GM18861 (cell line): Measurements from ENCODE around the gene TRIM43B.
"Not testable (repeated sequence)": the region's sequence is repeated elsewhere in the genome, so short reads cannot be mapped to it uniquely, and the experiment has no call there.

Experiments
- ATAC-seq: cut with Tn5 transposase; IDR thresholded peaks from one replicate; pipeline ENCODE4 v1.9.1; 2021; ENCODE audit not compliant: unreplicated experiment

TRIM43B gene

GRCh38 chr2:95434507-95435076 lies 50.0 kb downstream of the TRIM43B start:
- not testable (repeated sequence) for ATAC-seq

DNA sequence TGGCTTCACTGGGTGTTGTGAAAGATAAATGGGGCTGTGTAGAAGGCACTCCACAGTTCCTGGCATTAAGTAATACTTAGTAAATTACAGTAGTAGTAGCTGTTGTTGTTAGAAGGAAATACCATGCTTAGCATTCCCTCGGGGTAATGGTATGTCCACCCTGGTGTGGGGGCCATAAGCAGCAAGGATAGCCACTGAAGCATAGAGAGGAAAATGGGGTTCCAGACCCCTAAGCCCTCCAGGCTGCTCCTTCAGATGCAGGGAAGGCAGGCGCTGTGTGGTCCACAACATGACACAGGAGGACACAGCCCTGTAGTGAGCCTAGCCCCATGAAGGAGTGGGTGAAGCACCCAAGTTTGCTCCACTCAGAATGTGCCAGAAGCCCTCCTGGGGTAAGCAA lies 50.6 kb downstream of the TRIM43B start:
- ATAC-seq: not testable (repeated sequence)

DNA sequence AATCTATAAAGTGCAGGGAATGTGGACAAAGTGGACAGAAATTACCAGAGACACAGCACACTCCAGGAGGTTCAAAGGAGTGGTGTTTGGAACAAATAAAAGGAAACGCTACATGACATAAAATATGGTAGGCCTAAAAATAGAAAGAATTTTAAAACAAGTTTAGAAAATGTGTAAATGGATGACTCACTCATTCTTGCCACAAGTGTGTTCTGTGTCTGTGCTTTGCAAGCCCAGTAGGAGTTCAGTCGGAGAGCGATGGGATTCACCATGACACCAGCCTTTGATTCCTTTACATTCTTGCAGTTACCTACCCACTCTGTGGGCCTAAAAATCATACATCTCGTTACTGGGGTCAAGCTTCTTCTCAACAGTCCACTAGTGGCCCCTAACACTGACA lies 51.2 kb downstream of the TRIM43B start:
- ATAC-seq: not testable (repeated sequence)

GRCh38 chr2:95429748-95430467 lies 54.6 kb downstream of the TRIM43B start:
- not testable (repeated sequence) for ATAC-seq

DNA sequence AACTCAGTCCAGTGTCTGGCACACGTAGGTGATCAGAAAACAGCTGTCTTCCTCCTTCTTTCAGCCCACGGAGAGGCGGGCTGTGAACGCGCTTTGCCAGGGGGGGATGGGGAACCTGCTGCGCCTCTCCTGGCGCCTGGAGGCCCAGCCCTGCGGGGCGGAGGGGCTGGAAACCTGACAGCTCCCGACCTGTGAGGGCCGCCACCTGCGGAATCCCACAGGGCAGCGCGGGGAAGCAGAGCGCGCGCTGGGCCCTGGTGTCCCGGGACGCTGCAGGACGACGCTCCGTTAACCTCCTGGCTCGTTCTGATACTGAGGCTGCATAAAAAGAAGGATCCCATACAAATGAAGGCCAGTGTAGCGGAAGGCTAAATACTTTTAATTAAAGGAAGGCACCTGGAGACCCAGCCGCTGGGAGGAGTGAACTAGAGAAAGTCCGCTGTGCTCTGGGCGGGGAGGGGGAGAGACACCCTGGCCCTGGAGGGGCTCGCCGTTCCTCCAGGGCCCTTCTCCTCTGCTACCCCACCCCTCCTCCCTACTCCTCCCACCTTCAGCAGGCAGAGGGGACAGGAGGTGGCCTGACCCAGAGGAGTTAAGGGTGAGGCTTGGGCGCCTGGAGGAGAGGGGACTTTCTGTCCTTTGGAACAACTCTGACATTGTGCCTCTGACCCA lies 57.2 kb downstream of the TRIM43B start:
- not testable (repeated sequence) for ATAC-seq
